ENCODE measurements around the gene MYMX.
"Not testable (repeated sequence)": the region's sequence is repeated elsewhere in the genome, so short reads cannot be mapped to it uniquely, and the experiment has no call there.

The MYMX gene
- 0 reads per million in 2 donors for total RNA-seq

- DNase-seq, result no peak
Measured at GRCh38 chr6:44216677-44217331, at the start of gene MYMX. TSS of gene MYMX (plus strand) at chr6:44216926. CDS start at chr6:44217472, 546 bp downstream.

GRCh38 chr6:44167567-44167966 is 49.2 kb upstream of the MYMX start:
- no peak for DNase-seq

- DNase-seq, result no peak
Measured at GRCh38 chr6:44169154-44169553, 47.6 kb upstream of the MYMX start.

- no peak for DNase-seq
Measured at GRCh38 chr6:44169886-44170570, 46.7 kb upstream of the MYMX start.

- no peak for DNase-seq
Measured at GRCh38 chr6:44171899-44172546, 44.7 kb upstream of the MYMX start.

- no peak for DNase-seq
Measured at GRCh38 chr6:44172731-44173500, 43.8 kb upstream of the MYMX start.

GRCh38 chr6:44176130-44176761 is 40.5 kb upstream of the MYMX start:
- DNase-seq, result no peak

- DNase-seq, result no peak
Measured at GRCh38 chr6:44176762-44177509, 39.8 kb upstream of the MYMX start.

- DNase-seq, result no peak
Measured at GRCh38 chr6:44177691-44178423, 38.9 kb upstream of the MYMX start.

GRCh38 chr6:44178424-44179071 is 38.2 kb upstream of the MYMX start:
- no peak for DNase-seq

GRCh38 chr6:44179072-44179536 is 37.6 kb upstream of the MYMX start:
- DNase-seq, result no peak

- DNase-seq, result no peak
Measured at GRCh38 chr6:44179648-44180047, 37.1 kb upstream of the MYMX start.

- no peak for DNase-seq
Measured at GRCh38 chr6:44180406-44180805, 36.3 kb upstream of the MYMX start.

GRCh38 chr6:44180886-44181285 is 35.8 kb upstream of the MYMX start:
- DNase-seq, result no peak

GRCh38 chr6:44181784-44182183 is 34.9 kb upstream of the MYMX start:
- DNase-seq, result not testable (repeated sequence)

- no peak for DNase-seq
Measured at GRCh38 chr6:44182911-44183390, 33.8 kb upstream of the MYMX start.

- no peak for DNase-seq
Measured at GRCh38 chr6:44183783-44184182, 32.9 kb upstream of the MYMX start.

GRCh38 chr6:44185356-44185755 is 31.4 kb upstream of the MYMX start:
- DNase-seq, result not testable (repeated sequence)

- DNase-seq, result no peak
Measured at GRCh38 chr6:44185953-44186634, 30.6 kb upstream of the MYMX start.

GRCh38 chr6:44186635-44187025 is 30.1 kb upstream of the MYMX start:
- DNase-seq, result no peak

Data from activated gamma-delta T cell (primary cell).